BJ (cell line): ENCODE results near the gene SPARC. TPM values are rescaled to one million over a fixed set of nuclear protein-coding genes. Genes with fewer than 3 reads are reported as not detected.

Experiments
- CTCF ChIA-PET: fragments of 350-600 bp; formaldehyde crosslinking; extraction: SDS; loops from one replicate; lab custom pipeline; 2021; ENCODE audit warnings: antibody characterized with exemption, inconsistent platforms; lab: Yijun Ruan, JAX
- POLR2A ChIA-PET: fragments of 300-600 bp; sonication (Branson Sonifier 250); formaldehyde crosslinking; extraction: SDS; loops from one replicate; lab custom pipeline; 2021; ENCODE audit warnings: antibody characterized with exemption; lab: Charles Lee
- DNase-seq: peaks from one replicate; pipeline ENCODE4 v3.0.0-alpha.2; 2011; ENCODE audit warnings: low read depth
- H3K27me3 ChIP-seq: 2 replicates; pipeline ENCODE4 v1.6.0; 2011; ENCODE audit warnings: low read length; ENCODE audit not compliant: control insufficient read depth, insufficient read depth
- H3K36me3 ChIP-seq: 2 replicates; pipeline ENCODE4 v1.5.1; 2011; ENCODE audit warnings: low read length; ENCODE audit not compliant: control insufficient read depth, insufficient read depth
- H3K4me3 ChIP-seq: 2 replicates; pipeline ENCODE4 v1.5.1; 2011; ENCODE audit warnings: low read depth, mild to moderate bottlenecking, control low read depth, low read length
- CTCF ChIP-seq: IDR thresholded peaks from 2 replicates; pipeline ENCODE4 v1.5.1; 2011; ENCODE audit warnings: low read depth, mild to moderate bottlenecking, control low read depth, inconsistent platforms, low read length, moderate library complexity; ENCODE audit not compliant: insufficient read depth
- polyA plus RNA-seq: library from polyadenylated mRNA; depleted of rRNA; stranded (reverse); fragments of >200 nt; gene quantifications from 2 replicates; pipeline ENCODE4 v1.2.3, GENCODE V29; 2011

SPARC gene
- polyA plus RNA-seq, 1 experiment: 17,277 TPM

DNA sequence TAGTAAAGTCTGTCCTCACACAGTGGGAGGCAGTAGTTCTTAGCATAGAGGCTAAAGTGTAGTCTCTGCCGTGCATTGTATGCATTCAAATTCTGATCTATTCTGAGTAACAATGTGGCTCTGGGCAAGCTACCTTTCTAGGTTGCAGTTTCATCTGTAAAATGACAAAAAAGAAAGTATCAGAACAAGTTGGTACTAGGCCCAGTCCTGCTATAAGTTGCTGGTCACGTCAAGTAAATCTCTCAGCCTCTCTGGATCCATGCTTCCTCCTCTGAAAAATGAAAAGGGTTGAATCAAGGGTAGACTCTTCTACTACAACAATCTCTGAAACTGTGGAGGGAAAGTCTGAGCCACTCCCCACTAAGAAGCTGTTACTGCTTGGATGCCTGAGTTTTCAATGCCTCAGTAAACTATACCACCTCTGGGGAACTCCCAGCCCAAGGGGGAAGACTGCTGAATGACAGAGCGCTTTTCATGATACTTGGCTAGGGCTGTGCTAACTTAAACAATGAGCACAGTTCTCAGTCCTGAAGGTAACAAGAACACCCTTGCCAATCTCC is 34.5 kb upstream of the SPARC start:
- H3K4me3 ChIP-seq: no peak overlapping the region
- CTCF ChIA-PET: interaction anchor here (0.9 to 7.4 kb wide), 10 partner anchors 10 to 69 kb away, joined by 3 to 109 read pairs (median 6); partner anchors contain the start of gene SPARC
- no peak for TF ChIP-seq CTCF
- H3K36me3 ChIP-seq: no peaks in the 10 kb centered on the region
- no peaks in the 10 kb centered on the region for H3K27me3 ChIP-seq
- POLR2A ChIA-PET: interaction anchor here (0.8 to 1.1 kb wide), 3 partner anchors 18 to 34 kb away, joined by 3 to 5 read pairs (median 4); partner anchors contain the start of gene SPARC
- no peak for DNase-seq

DNA sequence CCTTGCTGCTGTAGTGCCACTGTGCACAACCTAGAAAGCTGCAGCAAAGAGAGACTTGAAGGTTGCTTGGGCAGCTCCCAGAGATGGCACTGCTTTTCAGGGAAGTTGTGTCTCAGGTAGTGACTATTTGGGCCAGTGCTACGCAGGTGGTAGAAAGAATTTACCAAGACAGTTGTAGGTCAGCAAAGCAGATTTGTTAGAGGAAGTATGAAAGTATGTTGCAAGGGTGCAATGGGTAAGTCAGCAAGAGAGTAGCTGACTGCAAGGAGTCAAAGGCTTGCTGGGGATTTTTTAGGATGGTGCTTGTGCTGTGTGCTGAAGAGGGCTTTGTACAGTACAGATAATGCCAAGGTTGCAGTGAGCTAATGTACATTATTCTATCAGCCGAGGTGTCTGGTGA is 33.5 kb upstream of the SPARC start:
- Histone ChIP-seq H3K27me3 (no peaks in the 10 kb centered on the region), H3K4me3 (no peak overlapping the region), H3K36me3 (no peaks in the 10 kb centered on the region)
- ChIA-PET POLR2A (interaction anchor here (0.7 to 1.1 kb wide), 2 partner anchors 21 to 33 kb away, joined by 3 read pairs; no protein-coding TSS in a partner anchor), CTCF (interaction anchor here (0.8 to 7.4 kb wide), 15 partner anchors 9 to 68 kb away, joined by 3 to 109 read pairs (median 6); partner anchors contain the start of gene SPARC)
- no peak for TF ChIP-seq CTCF
- DNase-seq: no peak

DNA sequence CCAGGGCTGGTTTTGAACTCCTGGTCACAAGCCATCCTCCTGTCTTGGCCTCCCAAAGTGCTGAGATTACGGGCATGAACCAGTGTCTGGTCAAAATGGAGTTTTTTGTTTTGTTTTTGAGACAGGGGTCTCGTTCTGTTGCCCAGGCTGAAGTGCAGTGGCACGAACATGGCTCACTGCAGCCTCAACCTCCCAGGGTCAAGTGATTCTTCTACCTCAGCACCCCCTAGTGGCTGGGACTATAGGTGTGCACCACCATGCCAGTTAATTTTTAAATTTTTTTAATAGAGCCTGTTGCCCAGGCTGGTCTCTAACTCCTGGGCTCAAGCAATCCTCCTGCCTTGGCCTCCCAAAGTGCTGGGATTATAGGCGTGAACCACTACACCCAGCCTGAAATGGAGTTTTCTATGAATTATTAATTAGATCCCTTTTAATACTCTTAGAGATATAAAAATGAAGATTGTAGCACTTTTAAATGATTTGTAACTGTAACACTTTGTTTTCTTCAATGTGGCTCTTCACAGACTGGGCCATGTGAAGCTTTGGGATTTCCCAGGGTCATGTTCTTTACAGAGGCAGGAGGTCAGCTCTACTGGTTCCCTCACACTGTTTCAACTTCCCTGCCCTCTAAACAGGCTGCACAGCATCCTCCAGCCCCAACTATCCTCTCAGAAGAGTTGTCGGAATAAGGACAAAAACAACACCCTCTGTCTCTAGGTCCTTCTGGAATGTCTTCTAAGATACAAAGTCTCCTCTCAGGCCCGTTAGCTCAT is 32.7 kb upstream of the SPARC start:
- ChIA-PET POLR2A (interaction anchor here (0.7 to 1.8 kb wide), 8 partner anchors 19 to 58 kb away, joined by 3 to 20 read pairs (median 5); partner anchors contain the start of gene SPARC), CTCF (interaction anchor here (0.8 to 7.4 kb wide), 26 partner anchors 9 to 67 kb away, joined by 3 to 109 read pairs (median 6); partner anchors contain the start of gene SPARC)
- DNase-seq: no peak
- peak; percentile 63 for TF ChIP-seq CTCF
- Histone ChIP-seq H3K36me3 (no peaks in the 10 kb centered on the region), H3K27me3 (no peaks in the 10 kb centered on the region), H3K4me3 (no peak overlapping the region)

DNA sequence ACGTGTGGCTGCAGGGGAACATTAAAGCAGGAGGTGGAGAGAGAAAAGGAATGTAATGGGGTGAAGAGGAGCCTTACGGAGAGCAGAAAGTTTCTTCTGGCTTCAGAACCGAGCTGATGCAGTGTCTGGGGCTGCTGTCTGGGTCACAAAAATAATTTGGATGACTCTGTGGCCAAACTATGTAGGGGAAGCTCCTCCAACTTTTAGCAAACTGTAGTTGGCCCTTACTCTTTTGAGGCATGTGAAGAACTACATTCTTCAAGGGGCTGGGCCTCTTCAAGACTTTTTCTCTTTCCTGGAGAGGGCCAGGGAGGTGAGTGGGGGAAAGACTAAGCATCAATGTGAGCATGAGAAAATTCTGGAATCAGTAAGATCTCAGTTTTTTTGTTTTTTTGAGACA is 31.9 kb upstream of the SPARC start:
- no peak overlapping the region for H3K4me3 ChIP-seq
- ChIA-PET CTCF (interaction anchor here (0.6 to 7.4 kb wide), 22 partner anchors 8 to 257 kb away, joined by 3 to 109 read pairs (median 6); partner anchors contain the start of gene SPARC), POLR2A (interaction anchor here (0.7 to 1.8 kb wide), 9 partner anchors 11 to 57 kb away, joined by 3 to 20 read pairs (median 4); partner anchors contain the start of gene SPARC)
- DNase-seq: peak; percentile 88
- TF ChIP-seq CTCF: no peak
- no peaks in the 10 kb centered on the region for H3K36me3 ChIP-seq
- no peaks in the 10 kb centered on the region for H3K27me3 ChIP-seq
